GM18507 (cell line): ENCODE data around the gene ENDOV.

Source experiments
- DNase-seq: peaks from one replicate; pipeline ENCODE4 v3.0.0; 2011; ENCODE audit warnings: low read depth; ENCODE audit not compliant: insufficient read length; ENCODE audit errors: extremely low spot score
- FAIRE-seq: peaks from 2 replicates; lab custom pipeline; 2011; peaks lifted over from hg19 to GRCh38; lab: Jason Lieb, UNC

ENDOV gene

DNA sequence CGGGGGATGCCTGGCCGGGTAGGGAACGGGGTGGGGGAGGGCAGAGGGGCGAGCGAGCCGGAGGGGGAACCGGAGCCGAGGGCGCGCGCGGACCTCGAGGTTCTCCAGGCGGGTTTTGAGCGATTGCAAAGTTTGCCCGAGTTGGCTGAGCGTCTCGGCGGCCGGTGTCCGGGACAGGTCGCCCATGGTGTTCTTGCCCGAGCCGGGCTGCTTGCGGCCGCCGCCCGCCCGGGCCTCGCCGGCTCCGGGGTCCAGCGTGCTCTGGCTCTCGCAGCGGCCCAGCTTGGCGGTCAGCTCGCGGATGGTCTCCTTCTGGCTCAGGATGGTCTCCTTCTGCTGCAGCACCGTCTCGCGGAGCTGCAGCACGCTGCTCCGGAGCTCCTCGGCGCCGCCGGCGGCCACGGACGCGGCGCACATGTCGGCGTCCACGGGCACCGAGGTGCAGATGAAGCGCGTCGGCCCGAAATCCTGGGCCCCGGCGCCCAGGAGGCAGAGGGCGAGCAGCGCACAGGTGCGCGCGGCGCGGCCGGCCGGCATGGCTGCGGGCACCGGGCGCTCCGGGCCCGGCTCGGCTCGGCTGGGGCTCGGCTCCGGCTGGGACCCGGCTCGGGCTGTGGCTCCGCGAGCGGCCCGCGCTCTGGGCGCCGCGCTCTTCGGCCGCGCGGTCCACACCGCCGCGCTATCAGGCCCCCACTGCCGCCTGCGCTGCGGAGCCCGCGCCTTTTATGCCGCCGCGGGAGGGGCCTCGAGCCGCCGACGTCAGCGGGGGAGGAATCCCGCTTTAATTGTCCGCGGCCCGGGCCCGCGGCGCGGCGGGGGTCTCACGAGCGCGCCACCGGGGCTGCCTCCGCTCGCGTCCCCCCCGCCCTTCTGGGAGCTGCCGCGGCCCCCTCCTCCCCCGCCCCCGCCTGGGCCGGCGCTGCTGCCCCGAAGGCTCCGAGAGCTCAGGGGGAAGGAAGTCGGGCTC is 61.2 kb downstream of the ENDOV start, which contains the start of gene NPTX1:
Gene NPTX1 (minus strand): TSS at position 698 of the 967 bp plus-strand sequence. CDS start 161 bp downstream, at position 537.
- DNase-seq (no peak), FAIRE-seq (no peak)

DNA sequence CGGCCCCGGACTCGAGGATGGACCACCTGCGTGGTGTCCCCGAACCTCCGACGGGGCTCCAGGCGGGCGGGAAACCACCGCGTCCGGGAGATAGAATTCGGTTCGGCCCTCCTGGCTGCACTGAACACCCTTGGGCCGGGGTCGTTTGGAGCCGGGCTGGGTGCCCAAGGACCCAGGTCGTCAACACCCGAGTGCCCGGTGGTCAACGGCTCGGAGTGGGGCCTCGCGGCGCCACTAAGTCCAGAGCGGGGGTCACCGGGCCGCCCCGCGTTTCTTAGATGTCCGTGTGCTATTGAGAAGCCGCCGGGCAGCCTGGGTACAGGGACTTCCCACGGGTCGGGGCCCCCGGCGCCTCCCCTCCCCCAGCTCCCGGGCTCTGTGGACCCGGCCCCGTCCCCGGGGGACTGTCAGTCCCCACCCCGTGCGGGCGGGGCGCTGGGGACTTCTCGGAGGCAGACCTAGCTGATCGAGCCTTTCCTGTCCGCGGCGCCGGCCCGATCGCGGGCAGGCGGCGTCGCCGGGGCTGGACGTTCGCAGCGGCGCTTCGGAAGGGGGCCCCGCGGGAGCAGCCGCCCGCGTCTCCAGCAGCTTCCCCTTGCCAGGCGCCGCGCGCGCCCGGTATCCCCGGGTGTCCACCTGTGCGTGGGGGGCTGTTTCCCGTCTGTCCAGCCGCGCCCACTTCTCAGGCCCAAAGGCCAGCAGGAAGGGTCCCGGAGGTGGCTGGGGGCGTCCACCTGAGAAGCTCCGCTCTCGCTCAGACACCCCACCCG is 62.1 kb downstream of the ENDOV start:
- DNase-seq (no peak), FAIRE-seq (no peak)

DNA sequence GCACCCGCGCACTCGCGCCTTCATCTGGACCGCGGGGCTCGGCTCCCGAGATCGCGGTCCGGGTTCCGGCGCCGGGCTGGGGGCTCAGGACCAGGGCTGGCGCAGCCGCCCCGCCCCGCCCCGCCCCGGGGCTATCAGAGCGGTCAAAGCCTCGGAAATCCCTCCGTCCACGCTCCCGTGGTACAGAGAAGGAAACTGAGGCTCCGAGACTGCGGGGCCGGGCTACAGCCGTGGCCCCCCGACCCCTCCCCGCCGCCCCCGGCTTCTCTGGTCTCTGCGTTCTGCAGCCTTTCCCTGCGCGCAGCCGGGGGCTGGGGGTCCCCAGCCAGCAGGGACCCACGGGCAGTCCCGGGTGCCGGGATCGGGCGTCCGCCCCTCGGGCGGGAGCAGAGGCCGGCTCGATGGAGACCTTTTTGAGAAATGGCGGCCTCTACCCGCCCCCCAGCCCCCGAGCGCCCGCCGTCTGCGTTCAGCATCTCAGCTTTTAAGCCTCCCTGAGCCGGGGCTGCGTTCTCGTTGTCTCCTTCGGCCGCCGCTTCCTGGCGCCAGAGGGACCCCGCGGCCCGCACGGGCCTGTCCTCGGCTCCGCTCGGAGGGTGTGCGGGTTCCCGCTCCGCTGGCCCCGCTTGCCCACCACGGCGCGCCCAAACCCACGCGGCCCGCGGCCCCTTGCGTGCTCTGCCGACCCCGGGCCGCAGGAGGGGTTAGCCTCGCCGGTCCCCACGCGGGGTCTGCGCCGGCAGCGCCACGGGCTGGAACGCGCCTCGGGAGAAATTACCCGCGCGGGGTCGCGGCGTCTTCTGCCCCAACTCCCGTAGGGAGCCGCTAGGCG is 62.9 kb downstream of the ENDOV start:
- FAIRE-seq (no peak), DNase-seq (no peak)

DNA sequence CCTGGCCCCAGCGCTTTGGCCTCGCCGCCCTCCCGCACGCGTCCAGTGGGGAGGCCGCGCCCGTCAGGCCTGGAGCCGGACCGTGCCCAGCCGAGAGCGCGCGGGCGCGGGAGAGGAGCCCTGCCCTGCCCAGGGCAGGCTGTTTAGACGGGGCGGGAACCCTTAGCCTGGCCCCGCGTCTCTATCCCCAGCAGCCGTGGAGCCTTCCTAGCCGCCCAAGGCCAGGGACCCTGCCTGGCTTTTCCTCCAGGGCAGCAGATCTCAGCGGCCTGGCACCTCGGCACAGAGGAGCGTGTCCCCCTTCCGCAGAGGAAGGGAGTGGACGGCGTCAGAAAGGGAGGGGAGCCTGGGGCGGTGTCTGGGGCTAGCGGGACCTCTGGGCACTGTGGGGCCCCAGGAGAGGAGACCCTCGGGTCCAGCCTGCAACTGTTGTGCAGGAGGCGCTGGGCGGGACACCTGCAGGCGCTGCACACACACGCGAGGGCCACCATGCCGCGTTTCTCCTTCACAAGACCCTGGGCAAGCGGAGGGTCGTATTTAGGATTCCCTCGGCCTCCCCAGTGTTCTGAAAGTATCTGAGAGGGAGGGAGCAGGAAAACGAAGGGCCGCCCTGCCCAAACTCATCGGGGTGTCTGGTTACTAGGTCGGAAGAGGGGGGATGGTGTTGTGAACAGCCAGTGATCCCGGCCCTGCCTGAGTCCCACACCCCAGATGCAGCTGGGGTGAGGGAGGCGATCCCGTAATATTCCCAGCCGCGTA is 63.7 kb downstream of the ENDOV start:
- no peak for DNase-seq
- no peak for FAIRE-seq

DNA sequence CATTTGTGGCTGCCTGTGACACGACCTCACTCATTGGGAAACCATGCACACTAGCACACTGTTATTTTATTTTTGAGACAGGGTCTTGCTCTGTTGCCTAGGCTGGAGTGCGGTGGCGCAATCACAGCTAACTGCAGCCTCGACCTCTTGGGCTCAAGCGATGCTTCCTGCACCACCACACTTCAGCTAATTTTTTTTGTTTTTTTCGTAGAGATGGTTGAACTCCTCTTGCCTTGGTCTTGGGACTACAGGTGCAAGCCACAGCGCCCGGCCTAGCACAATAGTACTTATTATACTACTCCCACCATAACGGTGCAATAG is 64.2 kb downstream of the ENDOV start:
- DNase-seq (no peak), FAIRE-seq (no peak)

DNA sequence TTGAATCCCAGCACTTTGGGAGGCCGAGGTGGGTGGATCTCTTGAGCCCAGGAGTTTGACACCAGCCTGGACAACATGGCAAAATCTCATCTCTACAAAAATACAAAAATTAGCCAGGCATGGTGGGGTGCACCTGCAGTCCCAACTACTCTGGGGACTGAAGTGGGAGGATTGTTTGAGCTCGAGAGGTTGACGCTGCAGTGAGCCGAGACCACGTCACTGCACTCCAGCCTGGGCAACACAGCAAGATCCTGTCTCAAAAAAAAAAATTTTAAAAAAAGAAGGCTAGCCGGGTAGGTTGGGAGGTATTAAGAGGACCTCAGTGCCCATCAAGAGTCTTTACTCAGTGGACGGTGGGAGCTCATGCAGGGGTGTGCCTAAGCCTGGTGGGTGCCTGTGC is 65.3 kb downstream of the ENDOV start:
- DNase-seq = no peak
- FAIRE-seq = no peak

DNA sequence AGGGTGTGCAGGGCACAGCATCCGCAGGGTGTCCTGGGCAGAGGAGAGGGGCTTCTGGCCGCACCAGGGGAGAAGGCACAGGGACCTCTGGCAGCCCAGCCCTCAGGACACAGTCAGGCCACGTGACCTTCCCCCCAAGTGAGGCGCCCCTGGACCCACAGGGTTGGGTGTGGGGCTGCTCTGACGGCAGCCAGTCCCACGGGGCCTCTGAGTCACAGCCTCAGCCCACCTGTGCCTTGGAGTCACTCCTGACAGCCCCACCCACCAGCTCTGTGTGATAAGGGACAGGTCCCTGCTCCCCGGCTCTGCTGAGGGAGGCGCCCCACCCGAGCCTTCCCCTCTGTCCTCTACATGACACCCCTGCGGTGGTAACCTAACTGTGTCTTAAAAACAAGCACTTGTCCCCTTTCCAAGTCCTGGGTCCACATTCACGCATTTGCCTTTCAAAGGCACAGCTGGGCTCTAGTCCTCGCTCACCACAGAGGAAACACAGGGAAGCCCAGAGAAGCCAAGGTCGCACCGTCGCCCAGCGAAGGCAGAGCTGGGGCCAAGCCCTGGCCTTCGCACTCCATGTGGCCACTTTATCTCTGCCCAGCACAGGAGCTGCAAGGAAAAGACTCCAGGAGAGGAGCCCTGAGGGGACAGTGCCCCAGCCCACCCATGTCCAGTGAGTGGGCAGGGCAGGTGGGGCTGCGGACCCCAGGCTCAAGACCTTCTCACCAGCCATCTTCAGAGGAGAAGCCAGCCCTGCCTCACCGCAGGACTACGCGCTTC is 66.5 kb downstream of the ENDOV start:
- no peak for DNase-seq
- FAIRE-seq = no peak

DNA sequence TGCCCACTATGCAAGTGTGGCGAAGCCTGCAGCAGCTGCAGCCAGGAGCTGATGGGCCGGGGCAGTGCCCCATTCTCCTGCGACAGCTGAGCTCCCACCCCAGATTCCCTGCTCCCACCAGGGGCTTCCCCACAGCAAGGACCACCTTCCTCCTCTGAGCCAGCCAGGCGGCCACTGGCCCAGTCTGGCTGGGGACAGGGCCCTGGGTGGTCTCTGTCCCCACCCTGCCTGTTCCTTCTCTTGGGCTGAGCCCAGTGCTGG is 67.0 kb downstream of the ENDOV start:
- DNase-seq (no peak), FAIRE-seq (no peak)

DNA sequence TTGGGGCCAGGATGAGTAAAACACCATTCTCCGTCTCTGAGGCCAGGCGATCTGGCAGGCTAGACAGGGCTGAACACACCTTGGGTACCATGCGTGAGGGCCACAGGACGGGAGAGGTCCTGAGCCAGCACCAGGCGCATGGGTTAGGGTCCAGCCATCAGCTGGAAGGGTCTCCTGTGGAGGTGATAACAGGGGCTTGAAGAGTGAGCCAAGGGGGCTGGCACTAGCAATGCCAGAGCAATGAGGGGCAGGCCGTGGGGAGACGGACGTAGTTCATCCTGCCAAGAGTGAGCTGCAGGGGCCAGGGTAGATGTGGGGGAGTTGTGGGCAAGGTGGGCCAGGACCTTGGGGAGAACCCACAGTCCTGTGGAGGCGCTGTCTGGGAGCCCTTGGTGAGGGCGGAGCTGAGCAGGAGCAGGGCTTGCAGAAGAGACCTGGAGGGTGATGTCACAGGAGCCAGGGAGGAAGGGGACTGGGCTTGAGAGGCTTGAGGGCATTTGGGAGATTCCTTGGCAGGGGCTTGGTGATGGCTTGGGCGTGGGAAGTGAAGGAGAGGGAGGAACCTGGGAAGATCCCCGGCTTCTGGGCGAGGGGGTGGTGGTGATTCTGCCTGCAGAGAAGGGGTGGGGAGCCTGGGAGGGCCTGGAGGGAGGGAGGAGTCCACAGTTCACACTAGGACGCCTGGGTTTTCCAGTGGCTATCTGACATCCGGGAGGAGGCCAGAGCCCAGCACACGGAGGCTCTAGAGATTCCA is 67.8 kb downstream of the ENDOV start:
- FAIRE-seq = no peak

DNA sequence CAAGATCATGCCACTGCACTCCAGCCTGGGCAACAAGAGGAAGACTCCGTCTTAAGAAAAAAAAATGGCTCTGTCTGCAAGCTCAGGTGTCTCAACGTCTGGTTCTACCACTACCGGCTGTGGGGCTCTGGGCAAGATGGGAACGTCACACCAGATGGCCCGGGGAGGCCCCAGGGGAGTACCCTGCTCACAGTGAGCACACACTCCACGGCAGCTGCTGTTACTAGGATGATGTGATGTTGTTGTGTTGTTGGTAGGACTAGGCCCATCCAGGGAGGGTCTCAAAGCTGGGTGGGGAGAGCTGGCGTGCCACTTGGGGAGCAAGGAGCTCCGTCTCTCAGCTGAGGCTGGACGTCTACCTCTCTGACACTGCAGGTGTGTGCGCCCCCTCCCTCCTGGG is 70.9 kb downstream of the ENDOV start:
- DNase-seq (no peak), FAIRE-seq (no peak)

More for the DNA sequence above, 67.8 kb downstream of the ENDOV start:
- no peak for DNase-seq

DNA sequence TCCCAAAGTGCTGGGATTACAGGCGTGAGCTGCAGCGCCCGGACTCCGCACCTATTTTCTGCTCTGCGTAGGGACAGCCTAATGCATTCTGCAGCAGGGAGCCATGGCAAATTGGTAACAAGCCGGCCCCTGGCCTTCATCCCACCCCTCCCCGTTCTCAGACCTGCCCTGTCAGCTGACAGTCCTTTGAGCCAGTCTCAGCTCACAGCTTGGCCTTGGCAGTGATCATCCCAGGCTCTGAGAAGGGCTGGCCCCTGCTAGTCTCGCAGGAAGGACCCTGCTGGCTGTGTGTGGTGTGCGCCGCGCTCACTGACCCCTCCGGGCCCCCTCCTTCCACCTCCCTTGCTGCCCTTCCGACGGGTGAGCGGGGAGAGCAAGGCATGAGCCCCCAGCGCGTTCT is 71.7 kb downstream of the ENDOV start:
- DNase-seq = no peak
- FAIRE-seq = no peak

DNA sequence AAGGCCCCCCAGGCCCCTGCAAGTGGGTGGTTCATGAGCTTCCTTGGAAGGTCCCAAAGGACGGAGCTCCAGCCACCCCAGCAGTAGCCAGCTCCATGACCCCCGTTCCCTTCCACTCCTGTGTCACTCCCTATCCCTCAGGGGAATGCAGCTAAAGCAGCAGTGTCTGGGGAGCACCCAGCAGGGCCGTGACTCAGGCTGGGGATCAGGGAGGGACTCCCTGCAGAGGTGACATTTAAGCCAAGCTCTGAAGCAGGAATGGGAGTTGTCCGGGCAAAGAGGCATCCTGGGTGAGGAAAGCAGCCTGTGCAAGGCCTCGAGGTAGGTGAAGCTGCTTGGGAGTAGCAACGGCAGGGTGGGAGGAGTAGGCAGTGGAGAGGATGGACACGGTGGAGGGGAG is 72.5 kb downstream of the ENDOV start:
- DNase-seq = no peak
- FAIRE-seq = no peak
